ENCODE measurements around the gene SPON2.
A peak's percentile ranks its signal among the peaks of the same experiment; 100 is the strongest.

SPON2 gene

GRCh38 chr4:1216869-1217294, 44.5 kb upstream of the SPON2 start:
- H3K4me3 ChIP-seq (ENCODE audit: low read depth, low read length) = no peak overlapping the region
- no peak for TF ChIP-seq CTCF (IDR thresholded peaks at IDR 0.05; ENCODE audit: low read depth, low read length, missing control alignments)
- DNase-seq (ENCODE audit: low read depth) = peak; percentile 51

GRCh38 chr4:1216076-1216614, 43.8 kb upstream of the SPON2 start:
- no peak for DNase-seq (ENCODE audit: low read depth)
- TF ChIP-seq CTCF (IDR thresholded peaks at IDR 0.05; ENCODE audit: low read depth, low read length, missing control alignments) = no peak
- no peak overlapping the region for H3K4me3 ChIP-seq (ENCODE audit: low read depth, low read length)

GRCh38 chr4:1215141-1216075, 43.0 kb upstream of the SPON2 start:
- no peak overlapping the region for H3K4me3 ChIP-seq (ENCODE audit: low read depth, low read length)
- TF ChIP-seq CTCF (IDR thresholded peaks at IDR 0.05; ENCODE audit: low read depth, low read length, missing control alignments) = no peak
- peak; percentile 87 for DNase-seq (ENCODE audit: low read depth)

GRCh38 chr4:1214101-1215095, 42.0 kb upstream of the SPON2 start:
- H3K4me3 ChIP-seq (ENCODE audit: low read depth, low read length) = no peak overlapping the region
- no peak for DNase-seq (ENCODE audit: low read depth)
- no peak for TF ChIP-seq CTCF (IDR thresholded peaks at IDR 0.05; ENCODE audit: low read depth, low read length, missing control alignments)

GRCh38 chr4:1213336-1213995, 41.1 kb upstream of the SPON2 start:
- H3K4me3 ChIP-seq (ENCODE audit: low read depth, low read length) = no peak overlapping the region
- DNase-seq (ENCODE audit: low read depth) = no peak
- TF ChIP-seq CTCF (IDR thresholded peaks at IDR 0.05; ENCODE audit: low read depth, low read length, missing control alignments) = no peak
